CD4-positive, CD25-positive, alpha-beta regulatory T cell (primary cell): ENCODE data around the gene P2RY4. TPM values are rescaled to one million over a fixed set of nuclear protein-coding genes. Genes with fewer than 3 reads are reported as not detected.
"Not testable (repeated sequence)": the region's sequence is repeated elsewhere in the genome, so short reads cannot be mapped to it uniquely, and the experiment has no call there.

Experiments
- ATAC-seq, 2 donors: fragments of 150-1000 bp; cut with Tn5 transposase; one replicate each; pipeline ENCODE4 v1.10.0; 2021; ENCODE audit warnings: low read depth in 2 of 2, moderate number of reproducible peaks in 2 of 2, moderate library complexity in 1 of 2
- DNase-seq, 3 donors: peaks; one replicate each; pipeline versions ENCODE4 v3.0.0 to v3.0.0-alpha.2; 2012 to 2022; ENCODE audit warnings: mixed read lengths in 1 of 3
- H3K27ac ChIP-seq: one replicate; pipeline ENCODE4 v1.7.0; 2013; ENCODE audit warnings: mild to moderate bottlenecking, low read length; ENCODE audit not compliant: insufficient read depth, poor library complexity, severe bottlenecking
- H3K27me3 ChIP-seq: one replicate; pipeline ENCODE4 v1.7.0; 2013; ENCODE audit warnings: low read length; ENCODE audit not compliant: control insufficient read depth, insufficient read depth
- H3K36me3 ChIP-seq: one replicate; pipeline ENCODE4 v1.7.0; 2013; ENCODE audit warnings: mild to moderate bottlenecking, low read length, moderate library complexity; ENCODE audit not compliant: control insufficient read depth, insufficient read depth
- H3K4me1 ChIP-seq: 2 replicates; pipeline ENCODE4 v1.7.0; 2013; ENCODE audit warnings: mild to moderate bottlenecking, low read length; ENCODE audit not compliant: insufficient read depth, control insufficient read depth, poor library complexity, severe bottlenecking
- H3K4me3 ChIP-seq: one replicate; pipeline ENCODE4 v1.7.0; 2013; ENCODE audit warnings: low read depth, mild to moderate bottlenecking, low read length, moderate library complexity
- H3K9me3 ChIP-seq, 2 experiments: 1 replicate in 1 of 2; 2 replicates in 1 of 2; pipeline ENCODE4 v1.7.0; 2013; ENCODE audit warnings: low read length in 2 of 2, mild to moderate bottlenecking in 1 of 2, moderate library complexity in 1 of 2; ENCODE audit not compliant: control insufficient read depth in 2 of 2
- H3K27ac Mint-ChIP-seq, 3 donors: one replicate each; pipeline ENCODE4 v1.8.0; 2020 to 2022; ENCODE audit warnings: mild to moderate bottlenecking in 3 of 3, mixed read lengths in 3 of 3, moderate library complexity in 2 of 3
- H3K27me3 Mint-ChIP-seq: one replicate; pipeline ENCODE4 v1.8.0; 2022; ENCODE audit warnings: mild to moderate bottlenecking, mixed read lengths
- H3K36me3 Mint-ChIP-seq: one replicate; pipeline ENCODE4 v1.8.0; 2020; ENCODE audit warnings: mixed read lengths
- H3K4me1 Mint-ChIP-seq, 4 donors: one replicate each; pipeline ENCODE4 v1.8.0; 2020 to 2022; ENCODE audit warnings: mixed read lengths in 4 of 4, mild to moderate bottlenecking in 1 of 4
- H3K4me3 Mint-ChIP-seq, 4 donors: one replicate each; pipeline ENCODE4 v1.8.0; 2020 to 2022; ENCODE audit warnings: mild to moderate bottlenecking in 4 of 4, mixed read lengths in 4 of 4, moderate library complexity in 3 of 4
- H3K9me3 Mint-ChIP-seq, 7 donors: one replicate each; pipeline ENCODE4 v1.8.0; 2020 to 2022; ENCODE audit warnings: mixed read lengths in 7 of 7, mild to moderate bottlenecking in 3 of 7, moderate library complexity in 2 of 7
- polyA plus RNA-seq, 4 donors: library from polyadenylated mRNA; unstranded; fragments of 300-500 nt; fragmentation: Illumina TruSeq; gene quantifications; one replicate each; pipeline ENCODE4 v1.2.3, GENCODE V29; 2021
- total RNA-seq: library from RNA; stranded (reverse); gene quantifications from one replicate; pipeline ENCODE4 v1.2.3, GENCODE V29; 2022

P2RY4 gene
- total and polyA plus RNA-seq, 5 donors from 2014 or later, result 0.39 TPM; not detected in 4

DNA sequence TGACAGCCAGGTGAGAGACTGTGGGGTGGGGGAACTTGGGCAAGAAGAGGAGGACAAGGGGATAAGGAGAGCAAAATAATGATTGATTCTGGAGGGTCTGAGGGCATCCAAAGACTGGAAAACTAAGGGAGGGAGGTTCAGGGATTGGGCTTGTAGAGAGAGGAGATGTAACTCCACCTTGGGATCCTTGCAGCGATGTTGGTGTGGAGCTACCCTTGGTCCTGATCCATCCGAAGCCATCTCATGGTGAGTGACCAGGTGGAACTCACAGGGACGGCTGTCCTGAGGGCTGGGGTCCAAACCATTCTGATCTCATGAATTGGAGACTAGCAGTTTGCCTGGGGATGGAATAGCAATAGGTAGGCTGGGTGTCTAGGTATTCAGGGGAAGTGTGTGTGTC, 20.6 kb upstream of the P2RY4 start:
- Histone ChIP-seq H3K4me1 (no peaks in the 10 kb centered on the region), H3K27me3 (no peaks in the 10 kb centered on the region), H3K27ac (no peak overlapping the region), H3K4me3 (no peak overlapping the region), H3K36me3 (peaks cover 8% of the 10 kb centered on the region), H3K9me3 (no peaks in the 10 kb centered on the region)
- no peaks in the 10 kb centered on the region for H3K27me3 Mint-ChIP-seq
- no peaks in the 10 kb centered on the region for H3K9me3 Mint-ChIP-seq
- H3K4me1 Mint-ChIP-seq, result no peaks in the 10 kb centered on the region
- peak overlapping the region in 1 of 4 donors; percentile 54 for H3K4me3 Mint-ChIP-seq
- ATAC-seq, result no peak
- DNase-seq, result no peak
- H3K36me3 Mint-ChIP-seq, result peaks cover 4% of the 10 kb centered on the region
- no peak overlapping the region for H3K27ac Mint-ChIP-seq

DNA sequence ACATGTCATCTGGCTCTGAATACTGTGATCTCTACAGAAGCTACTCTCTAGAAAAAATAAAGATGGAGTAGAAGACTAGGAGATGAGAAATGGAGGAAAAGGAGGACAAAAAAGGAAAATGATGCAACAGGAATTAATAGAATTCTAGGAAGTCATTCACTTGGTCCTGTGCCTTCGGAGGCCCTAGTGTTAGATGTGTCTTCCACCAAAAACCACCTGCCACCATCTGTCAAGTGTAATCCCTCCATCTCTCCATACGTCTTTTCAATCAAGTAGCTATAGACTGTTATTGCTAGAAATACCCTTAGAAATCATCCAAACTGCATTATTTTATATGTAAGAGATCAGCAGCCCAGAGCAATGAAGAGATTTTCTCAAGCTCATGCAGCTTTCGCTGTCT, 19.1 kb upstream of the P2RY4 start:
- ATAC-seq, result no peak
- Mint-ChIP-seq H3K36me3 (peaks cover 4% of the 10 kb centered on the region), H3K4me1 (no peaks in the 10 kb centered on the region), H3K4me3 (no peak overlapping the region), H3K9me3 (no peaks in the 10 kb centered on the region), H3K27ac (peak overlapping the region in 1 of 3 donors; percentile 76), H3K27me3 (no peaks in the 10 kb centered on the region)
- Histone ChIP-seq H3K4me1 (no peaks in the 10 kb centered on the region), H3K27me3 (no peaks in the 10 kb centered on the region), H3K9me3 (no peaks in the 10 kb centered on the region), H3K4me3 (no peak overlapping the region), H3K27ac (no peak overlapping the region), H3K36me3 (no peaks in the 10 kb centered on the region)
- no peak for DNase-seq

DNA sequence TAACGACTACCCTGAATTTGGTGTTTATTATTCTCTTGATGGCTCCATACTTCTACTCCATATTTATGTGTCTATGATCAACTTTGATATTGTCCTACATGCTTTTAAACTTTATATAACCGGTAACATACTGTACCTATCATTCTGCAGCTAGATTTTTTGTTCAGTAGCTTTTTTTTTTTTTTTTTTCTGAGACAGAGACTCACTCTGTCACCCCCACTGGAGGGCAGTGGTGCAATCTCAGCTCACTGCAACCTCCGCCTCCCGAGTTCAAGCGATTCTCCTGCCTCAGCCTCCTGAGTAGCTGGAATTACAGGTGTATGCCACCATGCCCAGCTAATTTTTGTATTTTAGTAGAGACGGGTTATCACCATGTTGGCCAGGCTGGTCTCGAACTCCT, 14.0 kb upstream of the P2RY4 start:
- H3K36me3 Mint-ChIP-seq, H3K4me1 Mint-ChIP-seq, H3K4me3 Mint-ChIP-seq, H3K27ac ChIP-seq, H3K27me3 Mint-ChIP-seq, H3K36me3 ChIP-seq, H3K4me1 ChIP-seq, DNase-seq, H3K9me3 Mint-ChIP-seq, H3K9me3 ChIP-seq, H3K27ac Mint-ChIP-seq, H3K4me3 ChIP-seq, ATAC-seq, H3K27me3 ChIP-seq: not testable (repeated sequence)

DNA sequence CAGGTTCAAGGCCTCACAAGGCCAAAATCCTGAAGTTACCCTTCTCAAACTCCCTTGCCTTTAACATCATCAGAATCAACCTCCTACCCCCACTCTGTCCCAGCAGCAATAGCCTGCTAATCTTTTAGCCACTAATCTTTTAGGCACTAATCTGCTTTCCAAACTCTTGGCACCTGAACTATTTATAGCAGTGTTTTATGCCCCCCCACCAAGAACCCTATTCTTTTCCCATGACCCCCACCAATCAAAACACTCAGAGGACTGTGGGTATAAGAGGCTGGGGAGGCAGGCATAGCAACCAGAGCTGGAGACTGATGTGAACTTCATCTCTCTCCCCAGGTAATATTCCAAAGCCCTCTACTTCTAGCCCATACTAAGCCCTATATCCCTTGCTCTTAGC, 8.0 kb upstream of the P2RY4 start, which contains the start of gene ARR3:
Gene ARR3 (plus strand): TSS at position 301 of the 400 bp plus-strand sequence. CDS start 1,052 bp downstream, outside the sequence.
- Mint-ChIP-seq H3K4me3 (no peak within 1 kb of the TSS), H3K9me3 (peaks cover 0 to 4% (median 0%) of the 10 kb centered on the region in 7 donors), H3K4me1 (no peaks in the 10 kb centered on the region), H3K36me3 (no peaks in the 10 kb centered on the region), H3K27me3 (no peaks in the 10 kb centered on the region), H3K27ac (peak within 1 kb of the TSS in 1 of 3 donors; percentile 47)
- Histone ChIP-seq H3K27ac (no peak within 1 kb of the TSS), H3K36me3 (no peaks in the 10 kb centered on the region), H3K9me3 (no peaks in the 10 kb centered on the region), H3K4me3 (no peak within 1 kb of the TSS), H3K4me1 (no peaks in the 10 kb centered on the region), H3K27me3 (no peaks in the 10 kb centered on the region)
- no peak for DNase-seq
- no peak for ATAC-seq

DNA sequence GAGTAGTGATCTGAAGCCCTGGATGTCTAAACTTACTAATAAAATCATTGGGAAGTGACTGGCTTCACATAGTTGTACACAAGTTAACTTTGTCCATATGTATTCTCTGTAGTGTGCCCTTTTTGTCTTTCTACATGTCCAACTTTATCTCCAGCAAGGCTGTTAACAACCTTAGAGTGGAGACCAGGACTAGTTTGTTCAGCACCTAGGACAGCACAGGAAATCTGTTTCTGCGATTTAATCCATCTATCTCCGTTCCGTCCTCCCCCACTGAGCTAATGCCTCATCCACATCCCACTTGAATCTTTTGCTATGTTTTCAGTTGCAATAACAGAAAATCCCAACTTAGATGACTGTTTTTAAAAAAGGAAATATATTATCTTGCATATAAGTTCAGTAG, 4.8 kb upstream of the P2RY4 start:
- no peaks in the 10 kb centered on the region for H3K4me1 Mint-ChIP-seq
- H3K36me3 Mint-ChIP-seq, result no peaks in the 10 kb centered on the region
- Histone ChIP-seq H3K4me3 (no peak overlapping the region), H3K4me1 (no peaks in the 10 kb centered on the region), H3K9me3 (no peaks in the 10 kb centered on the region), H3K27me3 (no peaks in the 10 kb centered on the region), H3K27ac (no peak overlapping the region), H3K36me3 (no peaks in the 10 kb centered on the region)
- no peak for ATAC-seq
- H3K4me3 Mint-ChIP-seq, result no peak overlapping the region
- no peaks in the 10 kb centered on the region for H3K27me3 Mint-ChIP-seq
- peaks cover 0 to 4% (median 0%) of the 10 kb centered on the region in 7 donors for H3K9me3 Mint-ChIP-seq
- H3K27ac Mint-ChIP-seq, result peak overlapping the region in 1 of 3 donors; percentile 38
- DNase-seq, result no peak

- ATAC-seq (no peak), DNase-seq (peak in 2 of 3 donors; percentile 4 to 43)
- Histone ChIP-seq H3K4me3 (no peak overlapping the region), H3K27me3 (no peaks in the 10 kb centered on the region), H3K36me3 (no peaks in the 10 kb centered on the region), H3K4me1 (no peaks in the 10 kb centered on the region), H3K27ac (no peak overlapping the region), H3K9me3 (no peaks in the 10 kb centered on the region)
- H3K27me3 Mint-ChIP-seq, result no peaks in the 10 kb centered on the region
- no peaks in the 10 kb centered on the region for H3K4me1 Mint-ChIP-seq
- no peaks in the 10 kb centered on the region for H3K36me3 Mint-ChIP-seq
- H3K4me3 Mint-ChIP-seq, result no peak overlapping the region
- no peak overlapping the region for H3K27ac Mint-ChIP-seq
- peaks cover 0 to 1% (median 0%) of the 10 kb centered on the region in 7 donors for H3K9me3 Mint-ChIP-seq
Observed at GRCh38 chrX:70262952-70263567, 3.1 kb upstream of the P2RY4 start.

GRCh38 chrX:70257423-70258288, 2.3 kb downstream of the P2RY4 start:
- Mint-ChIP-seq H3K27ac (no peak overlapping the region), H3K36me3 (no peaks in the 10 kb centered on the region), H3K9me3 (peaks cover 0 to 1% (median 0%) of the 10 kb centered on the region in 7 donors), H3K4me3 (no peak overlapping the region), H3K27me3 (no peaks in the 10 kb centered on the region), H3K4me1 (no peaks in the 10 kb centered on the region)
- no peaks in the 10 kb centered on the region for H3K9me3 ChIP-seq
- no peak overlapping the region for H3K27ac ChIP-seq
- no peaks in the 10 kb centered on the region for H3K36me3 ChIP-seq
- no peak for DNase-seq
- no peak overlapping the region for H3K4me3 ChIP-seq
- H3K27me3 ChIP-seq, result no peaks in the 10 kb centered on the region
- no peak for ATAC-seq
- no peaks in the 10 kb centered on the region for H3K4me1 ChIP-seq
